ENCODE results near the gene SLC39A11. TPM values are rescaled to one million over a fixed set of nuclear protein-coding genes. Genes with fewer than 3 reads are reported as not detected.

Gene SLC39A11
- total and polyA plus RNA-seq, 2 of the 13 experiments (the other 11 are each of a cell fraction or from before 2014, with no cell fraction given): 17.2 to 31.5 TPM

DNA sequence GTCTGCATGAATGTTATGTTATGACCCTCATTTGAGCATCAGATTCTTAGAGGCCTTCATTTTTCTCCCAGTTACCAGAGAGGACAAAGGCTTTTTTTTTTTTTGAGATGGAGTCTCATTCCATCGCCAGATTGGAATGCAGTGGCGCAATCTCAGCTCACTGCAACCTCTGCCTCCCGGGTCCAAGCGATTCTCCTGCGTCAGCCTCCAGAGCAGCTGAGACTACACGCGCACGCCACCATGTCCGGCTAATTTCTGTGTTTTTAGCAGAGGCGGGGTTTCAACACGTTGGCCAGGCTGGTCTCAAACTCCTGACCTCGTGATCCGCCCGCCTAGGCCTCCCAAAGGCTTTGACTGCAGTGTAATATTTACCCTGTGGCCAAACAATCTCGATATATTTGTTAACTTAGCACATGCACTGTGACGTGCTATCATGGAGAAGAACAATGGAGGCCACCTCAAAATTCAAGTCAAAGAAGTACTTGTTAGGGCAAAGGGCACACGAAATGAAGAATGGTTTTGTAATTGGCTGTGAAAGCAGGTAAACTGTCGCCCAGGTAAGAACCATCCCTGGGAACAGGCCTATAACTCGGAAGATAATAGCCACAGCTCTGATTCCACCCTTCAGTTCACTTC, 303.4 kb downstream of the SLC39A11 start (continued):
- TF ChIP-seq, protein P1, sequence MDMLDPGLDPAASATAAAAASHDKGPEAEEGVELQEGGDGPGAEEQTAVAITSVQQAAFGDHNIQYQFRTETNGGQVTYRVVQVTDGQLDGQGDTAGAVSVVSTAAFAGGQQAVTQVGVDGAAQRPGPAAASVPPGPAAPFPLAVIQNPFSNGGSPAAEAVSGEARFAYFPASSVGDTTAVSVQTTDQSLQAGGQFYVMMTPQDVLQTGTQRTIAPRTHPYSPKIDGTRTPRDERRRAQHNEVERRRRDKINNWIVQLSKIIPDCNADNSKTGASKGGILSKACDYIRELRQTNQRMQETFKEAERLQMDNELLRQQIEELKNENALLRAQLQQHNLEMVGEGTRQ (IDR thresholded peaks at IDR 0.05; ENCODE audit: low read depth, low read length): no peak
- TF ChIP-seq, protein P1 (CRISPR knock-in tag; IDR thresholded peaks at IDR 0.05; ENCODE audit: borderline replicate concordance): 0 out of 2 replicates have a peak, but pooled peaks have one; percentile 23
- TF ChIP-seq BHLHE40 (IDR thresholded peaks at IDR 0.05; ENCODE audit: low read length): no peak
- no peak for TF ChIP-seq ZFP37 (CRISPR knock-in tag; IDR thresholded peaks at IDR 0.05; ENCODE audit: borderline replicate concordance)
- TF ChIP-seq ZNF460 (CRISPR knock-in tag; IDR thresholded peaks at IDR 0.05; ENCODE audit: borderline replicate concordance): peak; percentile 91
- TF ChIP-seq FLYWCH1 (CRISPR knock-in tag; IDR thresholded peaks at IDR 0.05): no peak
- no peak; the same call in 1 of the 2 replicates for TF ChIP-seq KDM5B (CRISPR knock-in tag; IDR thresholded peaks at IDR 0.05; ENCODE audit: borderline replicate concordance)
- TF ChIP-seq ZNF468 (CRISPR knock-in tag; IDR thresholded peaks at IDR 0.05): no peak
- TF ChIP-seq SRY (CRISPR knock-in tag; IDR thresholded peaks at IDR 0.05): no peak
- no peak for TF ChIP-seq ZNF253 (CRISPR knock-in tag; IDR thresholded peaks at IDR 0.05; ENCODE audit: borderline replicate concordance)
- TF ChIP-seq, protein P2, sequence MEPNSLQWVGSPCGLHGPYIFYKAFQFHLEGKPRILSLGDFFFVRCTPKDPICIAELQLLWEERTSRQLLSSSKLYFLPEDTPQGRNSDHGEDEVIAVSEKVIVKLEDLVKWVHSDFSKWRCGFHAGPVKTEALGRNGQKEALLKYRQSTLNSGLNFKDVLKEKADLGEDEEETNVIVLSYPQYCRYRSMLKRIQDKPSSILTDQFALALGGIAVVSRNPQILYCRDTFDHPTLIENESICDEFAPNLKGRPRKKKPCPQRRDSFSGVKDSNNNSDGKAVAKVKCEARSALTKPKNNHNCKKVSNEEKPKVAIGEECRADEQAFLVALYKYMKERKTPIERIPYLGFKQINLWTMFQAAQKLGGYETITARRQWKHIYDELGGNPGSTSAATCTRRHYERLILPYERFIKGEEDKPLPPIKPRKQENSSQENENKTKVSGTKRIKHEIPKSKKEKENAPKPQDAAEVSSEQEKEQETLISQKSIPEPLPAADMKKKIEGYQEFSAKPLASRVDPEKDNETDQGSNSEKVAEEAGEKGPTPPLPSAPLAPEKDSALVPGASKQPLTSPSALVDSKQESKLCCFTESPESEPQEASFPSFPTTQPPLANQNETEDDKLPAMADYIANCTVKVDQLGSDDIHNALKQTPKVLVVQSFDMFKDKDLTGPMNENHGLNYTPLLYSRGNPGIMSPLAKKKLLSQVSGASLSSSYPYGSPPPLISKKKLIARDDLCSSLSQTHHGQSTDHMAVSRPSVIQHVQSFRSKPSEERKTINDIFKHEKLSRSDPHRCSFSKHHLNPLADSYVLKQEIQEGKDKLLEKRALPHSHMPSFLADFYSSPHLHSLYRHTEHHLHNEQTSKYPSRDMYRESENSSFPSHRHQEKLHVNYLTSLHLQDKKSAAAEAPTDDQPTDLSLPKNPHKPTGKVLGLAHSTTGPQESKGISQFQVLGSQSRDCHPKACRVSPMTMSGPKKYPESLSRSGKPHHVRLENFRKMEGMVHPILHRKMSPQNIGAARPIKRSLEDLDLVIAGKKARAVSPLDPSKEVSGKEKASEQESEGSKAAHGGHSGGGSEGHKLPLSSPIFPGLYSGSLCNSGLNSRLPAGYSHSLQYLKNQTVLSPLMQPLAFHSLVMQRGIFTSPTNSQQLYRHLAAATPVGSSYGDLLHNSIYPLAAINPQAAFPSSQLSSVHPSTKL (CRISPR knock-in tag; IDR thresholded peaks at IDR 0.05): peak; percentile 68; the same call in 1 of the 2 replicates
- TF ChIP-seq RFXAP (CRISPR knock-in tag; IDR thresholded peaks at IDR 0.05; ENCODE audit: borderline replicate concordance): no peak
- no peak for TF ChIP-seq RFX5 (IDR thresholded peaks at IDR 0.05; ENCODE audit: low read depth, low read length)
- TF ChIP-seq PREB (CRISPR knock-in tag; IDR thresholded peaks at IDR 0.05): no peak
- TF ChIP-seq, protein P3, sequence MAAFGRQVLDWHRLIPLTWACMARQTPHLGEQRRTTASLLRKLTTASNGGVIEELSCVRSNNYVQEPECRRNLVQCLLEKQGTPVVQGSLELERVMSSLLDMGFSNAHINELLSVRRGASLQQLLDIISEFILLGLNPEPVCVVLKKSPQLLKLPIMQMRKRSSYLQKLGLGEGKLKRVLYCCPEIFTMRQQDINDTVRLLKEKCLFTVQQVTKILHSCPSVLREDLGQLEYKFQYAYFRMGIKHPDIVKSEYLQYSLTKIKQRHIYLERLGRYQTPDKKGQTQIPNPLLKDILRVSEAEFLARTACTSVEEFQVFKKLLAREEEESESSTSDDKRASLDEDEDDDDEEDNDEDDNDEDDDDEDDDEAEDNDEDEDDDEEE (CRISPR knock-in tag; IDR thresholded peaks at IDR 0.05): no peak
- TF ChIP-seq HNRNPLL (IDR thresholded peaks at IDR 0.05; ENCODE audit: low read depth, low read length, poor library complexity, severe bottlenecking): no peak
- no peak for TF ChIP-seq STAG1 (CRISPR knock-in tag; IDR thresholded peaks at IDR 0.05)
- no peak; the same call in 1 of the 2 replicates for TF ChIP-seq JUN (CRISPR knock-in tag; IDR thresholded peaks at IDR 0.05)
- TF ChIP-seq NFIB (CRISPR knock-in tag; IDR thresholded peaks at IDR 0.05; ENCODE audit: borderline replicate concordance): no peak
- TF ChIP-seq ZNF724P (CRISPR knock-in tag; IDR thresholded peaks at IDR 0.05; ENCODE audit: borderline replicate concordance): no peak
- peak; percentile 84 for TF ChIP-seq HOXA3 (CRISPR knock-in tag; IDR thresholded peaks at IDR 0.05)
- no peak for TF ChIP-seq ZSCAN30 (CRISPR knock-in tag; IDR thresholded peaks at IDR 0.05)
- TF ChIP-seq ZZZ3 (CRISPR knock-in tag; IDR thresholded peaks at IDR 0.05; ENCODE audit: borderline replicate concordance): no peak

All from HepG2 (cell line).